EH (cell line): Measurements from ENCODE around the gene IGBP1.
"Not testable (repeated sequence)": the region's sequence is repeated elsewhere in the genome, so short reads cannot be mapped to it uniquely, and the experiment has no call there.

Experiments
- DNase-seq: peaks from one replicate; pipeline ENCODE4 v3.0.0-alpha.2; 2015; ENCODE audit warnings: low read depth

The IGBP1 gene

DNA sequence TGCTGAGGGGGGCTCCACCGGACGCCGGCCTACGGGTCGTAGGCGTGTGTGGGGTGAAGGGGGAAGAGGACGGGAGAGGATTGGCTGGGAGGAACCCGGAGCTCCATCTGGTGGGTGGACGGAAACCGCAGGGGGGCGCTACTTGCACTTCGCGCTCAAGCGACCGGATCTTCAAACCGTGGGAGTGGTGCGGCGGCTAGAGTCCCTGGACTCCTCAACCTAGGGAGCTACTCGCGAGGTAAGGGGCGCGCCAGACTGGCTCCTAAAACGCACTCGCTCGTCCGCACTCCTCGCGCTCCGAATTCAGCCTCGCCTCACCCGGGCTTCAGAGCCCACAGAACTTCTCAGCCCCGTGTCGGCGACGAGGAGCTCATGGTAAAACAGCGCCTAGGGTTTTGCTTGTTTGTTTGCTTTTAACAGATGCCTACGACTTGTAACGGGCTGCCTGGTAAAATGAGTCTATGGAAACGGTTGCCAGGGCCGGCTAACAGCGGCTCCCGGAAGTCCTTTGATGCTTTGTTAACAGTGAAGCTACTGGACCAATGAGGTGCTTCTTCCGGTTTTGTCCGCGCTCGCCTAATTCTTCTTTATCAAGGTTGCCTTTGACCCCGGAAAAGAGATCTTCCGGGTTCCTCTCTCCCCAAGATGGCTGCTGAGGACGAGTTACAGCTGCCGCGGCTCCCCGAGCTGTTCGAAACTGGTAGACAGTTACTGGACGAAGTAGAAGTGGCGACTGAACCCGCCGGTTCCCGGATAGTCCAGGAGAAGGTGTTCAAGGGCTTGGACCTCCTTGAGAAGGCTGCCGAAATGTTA lies at the start of gene IGBP1:
TSS of gene IGBP1 (plus strand) at position 145 of the 813 bp plus-strand sequence. CDS start at position 646, 501 bp downstream.
- peak; percentile 90 for DNase-seq

DNA sequence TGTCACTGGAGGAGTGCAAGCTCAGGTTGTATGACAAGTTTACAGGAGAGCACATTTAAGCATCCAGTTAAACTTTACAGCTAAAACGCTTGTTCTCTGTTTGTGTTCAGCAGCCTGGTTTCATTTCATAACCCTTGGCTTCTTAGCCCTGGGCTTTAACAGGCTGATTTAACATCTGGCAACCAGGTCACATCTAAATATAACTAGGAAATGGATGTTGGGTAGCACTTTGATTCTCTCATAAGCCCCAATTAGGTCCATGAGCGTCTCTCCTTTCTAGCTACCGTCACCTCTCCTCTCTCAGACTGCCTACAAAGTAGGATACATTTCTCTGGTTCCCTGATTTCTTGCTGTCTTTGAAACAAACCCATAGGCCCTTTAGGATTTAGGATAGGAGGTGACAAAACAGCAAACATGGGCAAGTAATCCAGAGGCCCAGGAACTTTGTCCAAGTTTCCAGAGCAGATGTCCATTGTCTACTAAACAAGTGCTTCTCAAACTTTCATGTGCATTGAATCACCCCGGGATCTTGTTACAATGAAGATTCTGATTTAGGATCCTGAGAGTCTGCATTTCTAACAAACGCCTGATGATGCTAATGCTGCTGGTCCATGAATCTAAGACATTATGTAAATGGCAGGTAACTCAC lies 48.5 kb upstream of the IGBP1 start:
- no peak for DNase-seq

DNA sequence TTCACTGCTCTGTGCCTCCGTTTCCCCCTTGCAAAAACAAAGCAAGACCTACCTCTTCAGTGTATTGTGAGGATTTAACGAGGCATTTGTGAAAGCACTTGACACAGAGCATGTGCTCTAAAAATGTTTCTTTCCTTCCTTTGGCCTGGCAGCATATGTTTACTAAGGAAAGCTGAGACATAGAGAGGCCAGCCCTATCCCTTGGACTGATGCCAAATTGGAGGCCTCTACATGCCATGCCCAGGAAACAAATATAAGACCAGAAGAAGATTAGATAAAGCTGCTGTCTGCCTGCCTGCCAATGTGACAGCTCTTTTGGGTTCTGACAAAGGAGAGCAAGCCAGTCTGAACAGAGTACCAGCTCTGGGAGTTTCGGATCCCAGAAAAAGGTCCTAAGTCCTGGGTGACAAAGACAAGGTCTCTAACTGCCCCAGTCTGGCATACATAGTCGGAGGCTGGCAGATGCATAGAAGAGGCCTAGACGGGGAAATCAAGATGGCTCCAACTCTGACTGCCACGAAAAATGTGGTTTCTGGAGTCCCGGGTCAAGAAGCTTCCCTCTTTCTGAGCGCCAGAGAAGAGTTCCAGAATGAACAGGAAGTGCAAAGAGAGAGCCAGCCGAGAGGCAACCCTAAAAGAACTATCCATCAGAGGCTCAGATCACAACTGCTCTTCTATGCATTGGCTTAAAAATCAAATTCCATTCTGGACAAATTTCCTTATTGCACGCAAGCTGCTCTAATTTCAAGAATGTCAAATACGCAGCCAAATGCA lies 45.2 kb upstream of the IGBP1 start:
- DNase-seq, result peak; percentile 58

DNA sequence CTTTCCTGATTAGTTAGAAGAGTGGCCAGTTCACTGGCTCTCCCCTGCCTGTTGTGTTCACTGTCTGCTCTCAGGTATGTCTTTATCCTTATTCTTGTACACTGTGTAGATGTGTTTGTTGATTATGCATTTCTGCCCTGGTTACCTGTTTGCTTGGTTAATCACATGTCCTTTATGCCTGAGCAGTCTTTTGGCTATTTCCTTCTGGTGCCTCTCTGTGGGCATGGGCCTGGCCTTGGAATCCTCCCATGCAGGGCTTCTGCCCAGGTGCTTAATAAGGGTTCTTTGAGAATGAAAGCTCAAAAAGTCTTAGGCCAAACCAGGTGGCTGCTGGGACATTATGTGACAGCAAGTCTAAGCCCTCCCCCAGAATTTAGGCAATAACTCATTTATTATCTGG lies 44.5 kb upstream of the IGBP1 start:
- no peak for DNase-seq

DNA sequence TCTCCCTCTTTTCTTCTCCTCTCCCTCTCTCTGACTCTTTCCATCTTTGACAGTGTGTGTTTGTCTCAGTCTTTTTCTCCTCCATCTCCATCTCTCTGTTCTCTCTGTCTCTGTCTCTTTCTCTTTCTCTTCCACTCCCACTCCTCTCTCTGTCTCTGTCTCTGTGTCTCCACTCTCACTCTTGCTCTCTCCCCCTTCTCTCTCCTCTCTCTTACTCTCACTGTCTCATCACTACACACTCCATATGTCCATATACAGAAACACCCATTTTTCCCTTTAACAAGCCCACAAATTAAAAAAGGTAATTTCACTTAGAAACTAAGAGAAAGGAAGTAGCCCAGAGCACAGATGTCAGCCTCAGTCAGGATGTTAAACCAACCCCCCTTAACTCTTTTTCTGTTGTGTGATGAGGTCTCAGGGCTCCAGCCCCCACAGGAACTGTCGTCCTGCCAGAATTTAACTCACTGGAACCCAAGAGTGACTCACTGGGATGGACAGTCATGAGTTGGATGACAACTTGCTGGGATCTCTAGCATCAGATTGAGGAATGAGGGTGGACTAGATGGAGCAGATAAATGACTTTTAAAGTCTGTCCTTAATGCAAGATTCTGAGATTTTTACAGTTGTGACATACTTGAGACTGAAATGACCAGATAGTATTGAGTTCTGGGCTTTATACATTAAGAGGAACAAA lies 43.5 kb upstream of the IGBP1 start:
- peak; percentile 87 for DNase-seq

DNA sequence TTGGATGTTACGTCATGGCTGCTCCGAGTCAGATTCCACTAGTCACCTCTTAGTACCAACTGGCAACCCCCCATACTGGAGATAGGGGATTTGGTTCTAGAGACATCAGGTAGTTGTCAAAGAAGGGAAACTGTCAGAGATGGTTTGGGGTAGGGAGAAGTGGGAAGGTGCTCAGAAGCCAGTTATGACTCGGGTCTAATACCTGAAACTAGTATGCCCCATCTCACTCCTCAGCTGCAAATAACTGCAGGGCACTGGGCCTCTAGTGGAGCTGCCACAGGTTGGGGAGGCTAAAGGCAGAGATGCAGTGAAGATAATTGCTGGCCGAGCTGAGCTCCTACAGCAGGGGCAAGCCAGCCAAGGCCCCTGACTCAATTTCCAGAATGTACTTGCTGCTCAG lies 41.0 kb upstream of the IGBP1 start:
- DNase-seq, result no peak

DNA sequence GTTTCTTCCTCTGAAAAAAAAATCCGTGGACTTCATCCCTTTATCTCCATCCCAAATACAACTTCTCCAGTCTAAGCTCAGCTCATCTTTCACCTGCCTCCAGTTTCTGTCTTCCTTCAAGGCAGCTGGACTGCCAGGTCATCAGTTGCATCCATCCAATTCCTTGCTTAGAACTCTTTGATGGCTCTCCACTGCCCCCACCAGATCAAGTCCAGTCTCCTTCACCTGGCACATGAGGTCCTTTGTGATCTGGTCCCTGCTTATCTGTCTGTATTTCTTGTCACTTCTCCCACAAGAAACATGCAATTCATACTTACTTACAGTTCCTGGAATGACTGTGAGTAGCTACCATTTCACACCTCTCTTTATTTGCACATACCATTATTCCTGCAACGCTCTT lies 37.2 kb upstream of the IGBP1 start:
- peak; percentile 26 for DNase-seq

DNA sequence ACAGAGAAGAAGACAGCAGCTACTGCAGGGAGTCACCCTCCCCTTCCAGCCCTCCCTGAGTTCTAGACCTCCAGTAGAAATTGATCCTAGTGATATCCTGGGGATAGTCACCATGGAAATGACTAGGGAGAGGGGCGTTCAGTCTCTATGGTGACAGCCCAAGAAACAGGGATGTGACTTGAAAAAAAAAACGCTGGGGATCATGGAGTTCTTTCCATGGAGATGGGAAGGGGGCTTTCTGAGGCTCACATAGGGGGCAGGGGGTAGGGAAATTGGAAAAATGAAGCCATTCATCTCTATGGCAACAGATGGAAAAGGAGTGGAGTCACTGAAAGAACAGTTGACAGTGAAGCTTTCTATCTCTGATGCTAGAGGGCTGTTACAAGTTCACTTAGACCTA lies 28.0 kb upstream of the IGBP1 start:
- no peak for DNase-seq

DNA sequence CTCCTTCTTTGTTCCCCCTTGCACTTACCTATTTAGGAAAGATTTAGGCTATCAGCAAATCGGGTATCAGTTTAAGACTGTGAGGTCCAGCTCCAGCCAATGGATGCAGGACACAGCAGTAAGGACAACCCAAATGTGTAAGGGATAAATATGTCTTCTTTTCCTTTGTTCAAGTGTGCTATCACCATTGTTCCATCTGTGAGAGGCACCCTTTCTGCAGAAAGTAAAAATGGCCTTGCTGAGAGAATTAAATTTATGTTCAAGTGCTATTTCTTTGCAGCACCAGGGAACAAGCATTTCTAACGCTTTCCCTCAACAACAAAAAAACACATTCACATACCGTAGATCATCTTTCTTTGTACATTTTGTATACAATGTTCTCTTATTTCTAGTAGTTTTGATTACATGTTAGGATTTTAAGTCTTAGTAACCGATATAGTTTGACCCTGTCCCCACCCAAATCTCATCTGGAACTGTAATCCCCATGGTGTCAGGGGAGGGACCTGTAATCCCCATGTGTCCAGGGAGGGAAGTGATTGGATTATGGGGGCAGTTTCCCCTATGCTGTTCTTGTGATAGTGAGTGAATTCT lies 21.7 kb upstream of the IGBP1 start:
- not testable (repeated sequence) for DNase-seq

DNA sequence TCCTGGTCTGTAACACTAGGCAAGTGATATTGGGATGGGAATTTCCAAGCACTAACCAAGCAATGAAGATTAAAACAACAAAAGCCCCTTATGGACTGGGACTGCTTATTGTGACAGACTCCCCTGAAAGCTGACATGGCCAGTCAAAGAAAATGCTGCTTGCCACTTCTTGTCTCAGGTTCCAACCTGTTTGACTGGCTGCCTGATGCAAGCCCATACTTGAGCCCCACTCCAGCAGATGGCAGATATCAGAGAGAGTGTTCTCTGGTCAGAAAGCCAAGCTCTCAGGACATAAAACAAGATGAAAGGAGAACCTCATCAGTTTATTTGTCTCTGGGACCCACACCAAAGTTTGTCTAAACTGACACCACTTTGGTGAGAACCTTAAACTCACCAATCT lies 15.5 kb upstream of the IGBP1 start:
- DNase-seq, result no peak

DNA sequence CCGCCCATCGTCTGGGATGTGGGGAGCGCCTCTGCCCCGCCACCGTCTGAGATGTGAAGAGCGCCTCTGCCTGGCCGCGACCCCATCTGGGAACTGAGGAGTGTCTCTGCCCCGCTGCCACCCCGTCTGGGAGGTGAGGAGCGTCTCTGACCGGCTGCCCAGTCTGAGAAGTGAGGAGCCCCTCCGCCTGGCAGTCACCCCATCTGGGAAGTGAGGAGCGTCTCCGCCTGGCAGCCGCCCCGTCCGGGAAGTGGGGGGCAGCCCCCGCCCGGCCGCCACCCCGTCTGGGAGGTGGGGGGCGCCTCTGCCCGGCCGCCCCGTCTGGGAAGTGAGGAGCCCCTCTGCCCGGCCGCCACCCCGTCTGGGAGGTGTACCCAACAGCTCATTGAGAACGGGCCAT lies 10.2 kb upstream of the IGBP1 start:
- DNase-seq, result not testable (repeated sequence)

DNA sequence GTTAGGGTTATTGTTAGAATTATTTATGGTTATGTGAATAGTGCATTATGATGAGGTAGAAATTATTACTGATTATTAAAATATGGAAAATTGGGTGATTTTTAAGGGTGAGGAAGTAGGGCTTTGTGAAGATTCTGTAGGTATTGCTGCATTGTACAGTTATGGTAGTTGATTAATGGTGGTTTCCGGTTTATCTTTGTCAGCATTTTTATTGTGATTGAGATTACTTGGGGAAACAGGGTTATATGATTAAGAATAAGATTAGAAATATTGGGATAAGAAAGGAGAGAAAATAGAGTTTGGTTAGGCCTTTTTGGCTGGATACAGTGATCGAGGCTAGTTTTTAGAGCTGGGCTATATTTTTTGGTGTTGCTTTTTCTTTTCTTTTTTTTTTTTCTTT lies 8.6 kb upstream of the IGBP1 start:
- no peak for DNase-seq

DNA sequence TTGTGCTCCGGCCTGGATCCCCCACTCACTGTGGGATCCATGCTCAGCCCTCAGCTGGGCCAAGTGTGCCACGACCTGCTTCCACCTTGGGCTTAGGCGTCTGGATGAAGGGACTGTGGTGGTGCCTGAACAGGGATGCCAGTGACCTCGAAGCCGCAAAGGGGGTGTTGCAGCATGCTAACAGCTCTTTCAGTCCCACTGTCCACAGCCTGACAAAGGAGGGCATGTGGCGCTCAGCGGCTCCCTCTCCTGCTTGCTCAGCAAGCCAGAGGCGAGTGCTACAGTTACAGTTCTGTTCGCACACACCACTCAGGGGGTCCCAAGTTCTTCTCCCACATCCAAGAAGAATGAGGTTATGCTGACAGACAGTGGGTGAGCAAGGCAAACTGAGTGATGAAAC lies 5.2 kb upstream of the IGBP1 start:
- no peak for DNase-seq

DNA sequence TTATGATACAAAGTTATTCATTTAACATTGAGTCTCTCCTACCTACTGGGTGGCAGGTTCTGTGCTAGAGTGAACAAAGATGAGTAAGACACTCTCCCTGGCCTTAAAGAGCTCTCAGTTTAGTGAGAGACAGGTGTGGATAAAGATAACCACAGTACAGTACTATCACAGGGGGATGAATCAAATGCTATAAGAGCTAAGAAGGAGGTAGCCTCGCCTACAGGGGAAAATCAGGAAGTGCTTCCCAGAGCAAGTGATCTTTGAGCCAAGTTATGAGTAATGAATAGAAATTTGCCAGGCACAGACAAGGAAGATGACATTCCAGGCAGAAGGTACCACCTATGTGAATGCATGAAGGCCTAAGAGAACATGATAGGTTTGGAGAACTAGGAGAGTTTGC lies 3.4 kb upstream of the IGBP1 start:
- DNase-seq, result no peak

DNA sequence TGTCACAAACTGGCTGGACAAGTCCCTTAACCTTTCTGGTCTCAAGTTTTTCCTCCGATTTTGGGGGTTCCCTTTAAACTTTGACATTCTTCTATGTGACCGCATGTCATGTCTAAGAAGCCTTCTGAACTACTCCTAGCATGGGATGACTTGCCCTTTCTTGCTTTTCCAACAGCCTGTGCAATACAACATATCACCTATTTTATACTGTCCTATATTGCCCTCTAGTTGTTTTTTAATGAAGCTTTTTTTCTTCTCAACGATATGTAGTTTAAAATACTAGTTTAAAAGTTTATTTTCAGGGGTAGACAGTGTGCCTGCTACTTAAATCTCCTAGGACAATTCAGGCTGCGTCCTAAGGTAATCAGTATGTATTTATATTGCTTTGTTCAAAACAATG lies 1.0 kb upstream of the IGBP1 start:
- DNase-seq, result no peak

DNA sequence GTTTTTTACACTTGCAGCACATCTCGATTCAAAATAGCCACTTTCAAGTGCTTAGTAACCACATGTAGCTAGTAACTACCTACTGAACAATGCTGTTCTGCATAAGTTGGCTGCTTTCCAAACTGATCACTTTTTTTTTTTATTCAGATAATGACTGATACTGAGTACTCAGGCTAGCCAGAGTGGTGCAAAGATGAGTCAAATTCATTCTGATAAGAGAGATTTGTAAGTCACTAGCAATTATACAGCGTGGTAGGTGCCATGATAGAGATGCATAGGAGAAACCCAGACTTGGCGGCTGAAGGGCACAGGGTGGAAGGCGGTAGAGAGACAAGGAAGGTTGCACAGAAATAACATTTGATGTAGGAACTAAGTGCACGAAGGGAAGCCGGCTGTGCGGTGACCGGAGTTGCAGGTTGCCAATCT lies 357 bp upstream of the IGBP1 start:
- DNase-seq, result no peak

DNA sequence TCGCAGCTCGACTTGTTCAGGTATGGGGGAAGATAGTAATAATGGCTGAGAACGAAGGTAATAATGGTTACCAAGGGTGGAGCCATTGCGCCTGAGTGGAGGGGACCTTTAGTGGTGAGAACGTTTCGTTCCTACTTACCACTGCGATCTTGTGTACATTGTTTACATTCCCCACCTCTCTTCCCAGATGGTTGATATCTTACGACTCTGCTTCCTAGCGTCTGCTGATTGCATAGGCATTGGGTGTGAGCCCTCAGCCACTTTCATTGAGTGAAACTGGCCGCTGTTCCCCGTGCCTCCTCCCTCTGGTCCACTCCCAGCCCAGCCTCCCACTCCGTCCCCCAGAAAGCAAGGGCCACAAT lies 850 bp downstream of the IGBP1 start:
- peak; percentile 18 for DNase-seq

DNA sequence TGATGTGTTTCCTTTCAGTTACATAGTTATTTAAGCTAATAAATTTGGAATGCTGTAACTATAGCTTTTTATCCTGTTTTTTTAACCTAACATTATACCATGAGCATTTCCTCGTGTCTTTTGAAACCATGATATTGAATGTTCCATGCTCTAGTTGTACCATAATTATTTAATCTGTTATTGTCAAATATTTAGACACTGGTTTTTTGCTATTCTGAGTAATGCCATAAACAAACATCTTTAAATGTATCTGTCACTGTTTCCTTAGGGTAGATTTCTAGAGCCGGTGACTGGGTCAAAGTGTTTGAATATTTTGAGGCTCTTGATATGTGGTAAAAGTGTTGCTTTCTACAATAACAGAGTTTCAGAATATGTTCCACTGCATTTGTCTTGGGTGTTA lies 5.4 kb downstream of the IGBP1 start:
- no peak for DNase-seq

DNA sequence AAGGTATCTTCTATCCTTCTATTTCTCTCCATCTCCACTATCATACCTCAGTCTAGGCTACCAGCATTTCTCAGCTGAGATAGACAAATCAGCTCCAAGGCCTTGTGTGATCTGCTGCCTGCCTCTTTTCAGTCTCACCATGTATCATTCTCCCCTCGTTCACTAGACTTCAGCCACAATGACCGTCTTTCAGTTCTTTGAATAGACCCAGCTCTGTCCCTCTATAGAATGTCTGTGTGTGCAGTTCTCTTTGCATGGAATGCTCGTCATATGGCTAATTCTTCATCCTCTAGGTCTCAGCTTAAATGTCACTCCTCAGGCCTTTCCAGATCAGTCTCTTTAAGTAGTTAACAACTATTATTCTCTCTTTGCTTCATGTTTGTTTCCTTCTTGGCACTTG lies 6.5 kb downstream of the IGBP1 start:
- no peak for DNase-seq

DNA sequence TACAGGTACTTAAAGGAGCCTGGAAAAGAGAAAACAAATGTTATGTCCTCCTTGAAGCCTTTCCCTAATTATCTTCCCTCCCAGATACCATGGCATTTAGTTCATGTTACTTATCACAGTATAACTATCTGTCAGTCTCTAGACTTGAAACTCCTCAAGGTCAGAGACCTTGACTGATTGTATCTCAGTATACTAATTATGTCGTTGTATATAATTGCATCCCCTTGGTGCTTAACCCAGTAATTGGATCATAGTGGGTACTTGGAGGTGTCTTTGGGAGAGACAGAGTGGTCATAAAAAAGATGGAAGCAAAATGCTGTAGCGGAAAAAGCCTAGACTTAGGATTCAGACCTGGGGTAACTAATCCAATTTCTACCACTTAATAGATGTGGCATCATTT lies 8.1 kb downstream of the IGBP1 start:
- DNase-seq, result no peak

DNA sequence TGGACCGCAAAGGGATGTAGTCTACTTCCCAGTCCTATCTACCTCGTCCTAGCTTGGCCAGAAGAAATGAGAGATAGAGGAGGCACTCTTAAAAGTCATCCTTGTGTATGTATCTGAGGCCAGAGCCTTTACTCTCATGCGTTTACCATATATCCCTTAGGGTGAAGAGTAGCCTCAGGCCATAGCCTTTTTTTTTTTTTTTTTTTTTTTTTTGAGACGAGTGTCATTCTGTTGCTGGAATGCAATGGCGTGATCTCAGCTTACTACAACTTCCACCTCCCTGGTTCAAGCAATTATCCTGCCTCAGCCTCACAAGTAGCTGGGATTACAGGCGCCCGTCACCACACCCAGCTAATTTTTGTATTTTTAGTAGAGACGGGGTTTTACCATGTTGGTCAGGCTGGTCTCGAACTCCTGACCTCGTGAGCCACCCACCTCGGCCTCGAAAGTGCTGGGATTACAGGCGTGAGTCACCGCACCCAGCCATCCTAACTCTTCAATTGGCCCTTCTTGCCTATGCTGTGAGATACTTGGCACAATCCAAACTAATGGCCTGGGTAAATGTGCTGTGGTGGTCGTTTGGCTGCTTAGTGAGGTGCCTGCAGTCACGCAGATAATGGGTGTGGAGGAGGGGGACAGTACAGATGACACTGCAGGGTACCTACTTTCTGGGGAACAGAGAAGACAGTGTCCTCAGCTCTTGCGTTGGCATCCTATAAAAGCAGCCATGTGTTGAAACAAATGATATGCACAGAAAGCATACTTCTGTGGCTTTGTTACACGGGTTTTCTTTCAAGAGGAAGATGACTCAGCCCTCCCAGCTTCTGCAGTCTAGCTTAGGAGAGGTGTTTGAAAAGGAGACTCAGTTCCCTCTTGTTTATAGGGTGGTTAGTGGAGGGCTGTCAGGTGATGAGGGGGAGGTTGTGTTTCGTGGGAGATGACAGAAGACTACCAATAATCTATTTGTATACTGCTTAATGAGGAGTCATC lies 33.6 kb downstream of the IGBP1 start:
- DNase-seq, result peak; percentile 69
